HT-29 (cell line): ENCODE measurements around the gene RXRA. TPM values are rescaled to one million over a fixed set of nuclear protein-coding genes. Genes with fewer than 3 reads are reported as not detected.
A peak's percentile ranks its signal among the peaks of the same experiment; 100 is the strongest.

Source experiments
- DNase-seq: peaks from one replicate; pipeline ENCODE4 v3.0.0-alpha.2; 2015; ENCODE audit warnings: low spot score
- total RNA-seq: library from RNA; depleted of rRNA; stranded (reverse); fragments of >200 nt; shearing (Covaris generic); gene quantifications from 2 replicates; pipeline ENCODE4 v1.2.3, GENCODE V29; 2014; rRNA removed

RXRA gene
- 63.4 and 74.4 TPM in 2 replicates for total RNA-seq

- peak; percentile 75 for DNase-seq
These were observed at the start of gene RXRA for GRCh38 chr9:134325813-134326723. TSS of gene RXRA (plus strand) at chr9:134326455. CDS start at chr9:134326632, 177 bp downstream.

- DNase-seq, result no peak
These were observed 48.0 kb upstream of the RXRA start for GRCh38 chr9:134278286-134278685.

- no peak for DNase-seq
These were observed 47.1 kb upstream of the RXRA start for GRCh38 chr9:134278974-134279640.

DNA sequence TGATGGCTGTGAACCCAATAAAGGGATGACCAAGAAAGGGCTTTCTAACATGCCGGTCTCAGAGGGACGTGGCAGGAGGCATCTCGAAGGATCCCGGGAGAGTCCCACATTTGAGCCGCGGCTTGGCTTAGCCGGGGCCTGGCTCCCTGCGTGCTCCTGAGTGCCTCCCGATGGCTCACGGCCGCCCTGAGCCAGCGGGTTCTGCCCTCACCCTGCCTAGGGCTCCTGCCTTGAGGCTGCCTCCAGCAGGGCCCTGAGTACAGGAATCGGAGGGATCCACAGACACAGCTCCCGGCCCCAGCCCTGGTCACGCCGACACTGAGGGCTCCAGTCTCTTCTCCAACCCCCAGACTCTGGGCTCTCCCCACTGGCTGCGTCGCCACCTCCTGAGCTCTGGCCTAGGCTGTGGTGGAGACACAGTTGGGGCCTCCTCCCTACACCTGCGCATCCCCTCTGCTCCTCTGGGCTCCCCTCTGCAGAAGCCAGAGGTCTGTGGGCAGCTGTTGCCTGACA, 44.1 kb upstream of the RXRA start:
- DNase-seq, result no peak

- DNase-seq, result peak; percentile 7
These were observed 43.1 kb upstream of the RXRA start for GRCh38 chr9:134283111-134283515.

GRCh38 chr9:134283692-134284265, 42.5 kb upstream of the RXRA start:
- DNase-seq, result no peak

DNA sequence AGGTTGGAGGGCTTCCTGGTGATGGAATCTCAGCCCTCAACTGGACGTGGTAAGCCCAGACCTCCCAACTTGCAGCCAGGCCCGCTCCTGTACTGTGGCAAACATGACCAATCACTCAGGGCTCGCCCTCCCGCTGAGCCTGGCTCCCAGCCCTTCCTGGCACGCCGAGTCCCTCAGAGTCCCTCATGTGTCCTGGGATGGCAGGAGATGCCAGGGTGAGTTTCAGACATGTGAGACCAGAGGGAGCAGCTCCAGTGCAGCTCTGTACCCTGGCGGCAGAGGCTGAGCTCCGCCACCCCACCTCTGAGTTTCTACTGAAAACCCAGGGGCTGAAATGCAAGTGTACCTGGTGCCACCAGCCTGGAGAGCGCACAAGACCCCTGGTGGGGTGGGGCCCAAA, 42.0 kb upstream of the RXRA start:
- DNase-seq, result no peak

DNA sequence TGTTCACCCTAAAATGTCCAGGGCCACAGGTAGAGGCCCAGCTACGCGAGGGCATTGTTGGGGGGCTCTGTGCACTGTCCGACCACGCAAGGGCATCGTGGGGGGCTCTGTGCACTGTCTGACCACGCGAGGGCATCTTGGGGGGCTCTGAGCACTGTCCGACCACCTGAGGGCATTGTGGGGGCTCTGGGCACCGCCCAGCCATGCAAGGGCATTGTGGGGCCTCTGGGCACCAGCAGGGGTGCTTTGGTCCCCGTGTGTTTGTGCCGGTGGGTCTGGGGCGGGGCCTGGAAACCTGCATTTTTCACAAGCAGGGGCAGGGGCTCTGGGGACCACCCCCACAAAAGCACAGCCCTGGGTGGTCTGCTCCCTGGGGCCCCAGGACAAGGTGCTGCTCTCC, 41.5 kb upstream of the RXRA start:
- no peak for DNase-seq

DNA sequence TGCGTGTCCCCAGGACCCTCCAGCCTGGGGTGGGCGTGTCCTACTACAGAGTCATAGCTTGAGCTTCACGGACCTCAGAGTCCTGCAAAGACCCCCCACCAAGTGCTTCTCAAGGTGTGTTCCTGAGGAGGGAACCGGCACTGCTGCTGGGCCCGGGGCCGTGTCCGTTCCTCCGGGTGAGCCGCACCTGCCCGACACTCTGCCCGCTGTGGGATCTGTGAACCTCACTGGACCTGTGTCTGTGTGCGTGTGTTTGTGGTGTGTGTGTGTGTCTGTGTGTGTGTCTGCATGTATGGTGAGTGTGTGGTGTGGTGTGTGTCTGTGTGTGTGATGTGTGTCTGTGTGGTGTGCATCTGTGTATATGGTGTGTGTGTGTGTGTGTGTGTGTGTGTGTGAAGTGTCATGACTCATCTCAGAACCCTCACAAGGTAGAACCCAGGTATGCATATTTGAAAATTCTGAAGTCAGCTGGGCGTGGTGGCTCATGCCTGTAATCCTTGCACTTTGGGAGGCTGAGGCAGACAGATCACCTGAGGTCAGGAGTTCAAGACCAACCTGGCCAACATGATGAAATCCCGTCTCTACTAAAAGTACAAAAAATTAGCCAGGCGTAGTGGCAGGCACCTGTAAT, 40.9 kb upstream of the RXRA start:
- DNase-seq, result no peak

GRCh38 chr9:134286471-134287245, 39.6 kb upstream of the RXRA start:
- peak; percentile 18 for DNase-seq

DNA sequence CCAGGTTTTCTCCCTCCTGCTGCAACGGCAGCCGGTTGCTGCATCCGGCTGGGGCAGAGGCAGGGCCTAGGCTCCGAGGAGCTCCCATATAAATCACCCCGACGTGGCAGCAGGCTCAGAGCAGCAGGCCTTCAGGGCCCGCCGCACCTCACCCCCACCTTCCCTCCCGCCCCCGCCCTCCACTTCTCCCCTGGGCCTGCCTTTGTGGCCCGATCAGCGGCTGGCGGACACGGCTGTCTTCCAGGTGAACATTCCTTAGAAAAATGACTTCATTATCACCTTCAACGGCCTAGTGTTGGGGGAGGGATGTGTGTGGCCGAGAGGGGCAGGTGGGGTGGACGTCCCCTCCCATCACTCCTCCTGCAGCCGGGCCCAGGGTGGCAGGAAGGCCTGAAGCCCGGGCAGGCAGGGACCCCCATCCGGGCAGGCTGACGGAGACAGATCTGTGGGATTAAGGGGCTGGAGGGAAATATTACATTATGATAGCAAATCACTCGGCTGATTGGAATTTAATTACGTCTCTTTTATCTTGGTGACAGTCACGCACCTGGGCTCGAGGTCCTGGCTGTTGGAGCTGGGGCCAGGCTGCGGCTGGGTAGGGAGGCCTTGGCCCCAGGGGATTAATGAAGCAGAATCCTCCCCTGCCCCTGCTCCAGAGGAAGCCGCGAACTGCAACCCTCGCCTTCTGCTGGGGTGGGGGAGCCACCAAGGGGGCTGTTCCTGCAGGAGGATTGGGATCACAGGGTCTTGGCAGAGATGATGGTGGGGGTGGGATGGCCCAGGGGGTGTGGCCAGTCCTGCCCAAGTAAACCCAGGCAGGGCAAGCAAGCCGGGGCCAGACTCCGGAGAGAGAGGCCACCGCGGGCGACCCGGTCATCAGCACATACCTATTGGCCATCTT, 38.4 kb upstream of the RXRA start:
- no peak for DNase-seq

GRCh38 chr9:134288746-134289145, 37.5 kb upstream of the RXRA start:
- DNase-seq, result no peak

GRCh38 chr9:134289241-134289875, 36.9 kb upstream of the RXRA start:
- DNase-seq, result no peak

DNA sequence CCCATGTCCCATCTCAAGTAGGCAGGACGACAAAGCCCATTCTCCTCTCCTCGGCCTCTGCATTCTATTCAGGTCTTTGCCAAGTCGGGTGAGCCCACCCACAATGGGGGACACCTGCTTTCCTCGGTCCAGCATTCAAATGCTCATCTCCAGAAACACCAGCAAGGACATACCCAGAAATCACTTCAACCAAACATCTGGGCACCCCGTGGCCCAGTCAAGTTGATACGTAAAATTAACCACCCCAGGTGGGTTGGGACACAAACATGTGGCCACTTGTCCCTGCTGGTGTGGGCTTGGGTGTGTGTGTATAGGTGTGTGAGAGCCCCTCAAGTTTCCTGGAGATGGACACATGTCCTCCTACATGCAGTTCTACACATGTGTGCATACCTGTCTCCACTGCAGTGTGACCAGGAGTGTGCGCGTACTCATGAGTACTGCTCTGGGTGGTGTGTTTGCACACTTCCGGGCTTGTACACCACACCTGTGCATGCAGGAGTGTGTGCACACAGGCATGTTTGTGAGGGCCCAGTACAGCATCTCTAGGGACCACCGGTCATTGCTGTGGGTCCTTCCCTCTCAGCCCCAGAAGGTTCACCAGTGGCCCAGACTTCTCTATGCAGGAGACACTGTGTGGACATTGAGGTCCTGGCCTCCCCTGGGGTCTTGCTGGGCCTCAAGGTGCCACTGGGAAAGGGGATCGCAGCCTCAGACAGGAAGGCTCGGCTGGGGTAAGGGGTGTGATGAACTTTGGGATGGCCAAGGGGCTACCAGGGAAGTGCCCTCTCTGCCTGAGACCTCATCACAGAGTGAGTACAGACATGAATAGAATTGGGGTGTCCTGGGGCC, 35.4 kb upstream of the RXRA start:
- no peak for DNase-seq

DNA sequence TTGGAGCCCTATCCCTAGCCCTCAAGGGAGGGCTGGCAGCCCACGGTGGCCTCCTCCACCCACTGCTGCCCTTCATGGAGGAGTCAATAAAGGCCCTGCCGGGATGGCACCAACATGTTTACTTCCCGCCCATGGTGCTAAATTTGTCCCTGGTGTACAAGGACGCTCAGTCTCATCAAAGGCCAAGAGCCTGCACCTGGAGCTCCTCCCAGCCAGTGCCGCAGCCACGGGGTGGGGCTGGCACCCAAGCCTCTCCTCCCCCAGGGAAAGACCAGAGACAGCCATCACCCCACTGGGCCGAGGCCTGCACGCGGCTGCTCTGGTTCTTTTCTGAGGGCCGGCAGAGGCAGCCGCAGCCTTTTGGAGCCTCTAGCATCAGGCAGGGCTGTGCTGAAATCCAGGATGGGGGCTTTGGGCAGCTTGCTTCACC, 34.8 kb upstream of the RXRA start:
- DNase-seq, result no peak

- DNase-seq, result no peak
These were observed 34.0 kb upstream of the RXRA start for GRCh38 chr9:134291961-134292871.

GRCh38 chr9:134293031-134293521, 33.2 kb upstream of the RXRA start:
- no peak for DNase-seq
